WTC11 (cell line): ENCODE measurements around the gene WWOX. TPM values are rescaled to one million over a fixed set of nuclear protein-coding genes. Genes with fewer than 3 reads are reported as not detected.

ENCODE experiments used
- ATAC-seq: fragments of 200-7000 bp; cut with Tn5 transposase; 2 replicates; pipeline ENCODE4 v1.10.0; 2021; ENCODE audit warnings: mild to moderate bottlenecking, moderate library complexity
- CTCF ChIA-PET: fragments of 300-600 bp; sonication (Branson Sonifier 250); formaldehyde crosslinking; loops from one replicate; lab custom pipeline; 2021; ENCODE audit warnings: antibody characterized with exemption; lab: Charles Lee
- POLR2A ChIA-PET: fragments of 350-600 bp; sonication (Branson Sonifier 250); formaldehyde crosslinking; loops from one replicate; lab custom pipeline; 2021; ENCODE audit warnings: antibody characterized with exemption; lab: Charles Lee
- DNase-seq: peaks from one replicate; pipeline ENCODE4 v3.0.0; 2021; ENCODE audit warnings: low spot score
- H3K27ac Mint-ChIP-seq: 2 replicates; pipeline ENCODE4 v1.8.0; 2021; ENCODE audit warnings: mixed read lengths
- H3K27me3 Mint-ChIP-seq: 2 replicates; pipeline ENCODE4 v1.8.0; 2021; ENCODE audit warnings: low read depth, mild to moderate bottlenecking, moderate library complexity, mixed read lengths
- H3K36me3 Mint-ChIP-seq: 2 replicates; pipeline ENCODE4 v1.8.0; 2021; ENCODE audit warnings: mixed read lengths
- H3K4me1 Mint-ChIP-seq: 2 replicates; pipeline ENCODE4 v1.8.0; 2022; ENCODE audit warnings: mixed read lengths
- H3K4me3 Mint-ChIP-seq: 2 replicates; pipeline ENCODE4 v1.8.0; 2021; ENCODE audit warnings: mild to moderate bottlenecking, moderate library complexity, mixed read lengths
- H3K9me3 Mint-ChIP-seq: 2 replicates; pipeline ENCODE4 v1.8.0; 2021; ENCODE audit warnings: mixed read lengths
- ATF1 ChIP-seq: sonication (generic); formaldehyde crosslinking; IDR thresholded peaks from 2 replicates; pipeline ENCODE4 v1.8.1; 2023; ENCODE audit warnings: mild to moderate bottlenecking, moderate library complexity, missing genetic modification reagents
- ATF6 ChIP-seq: sonication (generic); formaldehyde crosslinking; IDR thresholded peaks from 2 replicates; pipeline ENCODE4 v1.8.1; 2023; ENCODE audit warnings: mild to moderate bottlenecking, missing genetic modification reagents
- E2F5 ChIP-seq: sonication (generic); formaldehyde crosslinking; IDR thresholded peaks from 2 replicates; pipeline ENCODE4 v1.8.1; 2022; ENCODE audit warnings: mild to moderate bottlenecking, moderate library complexity, missing genetic modification reagents
- EMX1 ChIP-seq: fragments of 250-450 bp; sonication (Bioruptor Pico); IDR thresholded peaks from 2 replicates; pipeline ENCODE4 v1.8.0; 2021; ENCODE audit warnings: mild to moderate bottlenecking
- ESRRA ChIP-seq: sonication (generic); formaldehyde crosslinking; IDR thresholded peaks from 2 replicates; pipeline ENCODE4 v1.8.1; 2022; ENCODE audit warnings: mild to moderate bottlenecking, missing genetic modification reagents, borderline replicate concordance
- FOXK1 ChIP-seq: sonication (generic); formaldehyde crosslinking; IDR thresholded peaks from 2 replicates; pipeline ENCODE4 v1.8.0; 2022; ENCODE audit warnings: mild to moderate bottlenecking, moderate library complexity, missing genetic modification reagents
- GRHL2 ChIP-seq: fragments of 250-450 bp; sonication (Bioruptor Pico); IDR thresholded peaks from 2 replicates; pipeline ENCODE4 v1.8.0; 2022; ENCODE audit warnings: mild to moderate bottlenecking, moderate library complexity; ENCODE audit not compliant: insufficient replicate concordance, severe bottlenecking
- GTF2I ChIP-seq: fragments of 250-450 bp; sonication (Bioruptor Pico); conservative IDR thresholded peaks from 2 replicates; pipeline ENCODE4 v1.4.0; 2021; ENCODE audit warnings: mild to moderate bottlenecking
- NFYB ChIP-seq: sonication (generic); formaldehyde crosslinking; conservative IDR thresholded peaks from 2 replicates; pipeline ENCODE4 v1.8.0; 2022; ENCODE audit warnings: low read depth, missing genetic modification reagents
- NR2C2 ChIP-seq: sonication (generic); formaldehyde crosslinking; IDR thresholded peaks from 2 replicates; pipeline ENCODE4 v1.8.0; 2022; ENCODE audit warnings: mild to moderate bottlenecking, missing genetic modification reagents
- RELA ChIP-seq: sonication (generic); formaldehyde crosslinking; IDR thresholded peaks from 2 replicates; pipeline ENCODE4 v1.8.1; 2022; ENCODE audit warnings: missing genetic modification reagents, mild to moderate bottlenecking, borderline replicate concordance
- RORB ChIP-seq: fragments of 250-450 bp; sonication (Bioruptor Pico); IDR thresholded peaks from 2 replicates; pipeline ENCODE4 v1.9.0; 2021; ENCODE audit warnings: mild to moderate bottlenecking
- STAT6 ChIP-seq: sonication (generic); formaldehyde crosslinking; conservative IDR thresholded peaks from 2 replicates; pipeline ENCODE4 v1.8.1; 2023; ENCODE audit warnings: mild to moderate bottlenecking, low read depth, missing genetic modification reagents, moderate library complexity
- ZBTB21 ChIP-seq: sonication (generic); formaldehyde crosslinking; IDR thresholded peaks from 2 replicates; pipeline ENCODE4 v1.8.1; 2023; ENCODE audit warnings: mild to moderate bottlenecking, missing genetic modification reagents, borderline replicate concordance
- ZNF219 ChIP-seq: sonication (generic); formaldehyde crosslinking; IDR thresholded peaks from 2 replicates; pipeline ENCODE4 v1.8.0; 2023; ENCODE audit warnings: missing genetic modification reagents, mild to moderate bottlenecking, borderline replicate concordance
- ZNF423 ChIP-seq: fragments of 250-450 bp; sonication (Bioruptor Pico); IDR thresholded peaks from 2 replicates; pipeline ENCODE4 v2.1.2; 2022; ENCODE audit warnings: mild to moderate bottlenecking, moderate library complexity
- total RNA-seq: library from RNA; stranded (reverse); gene quantifications from 3 replicates; pipeline ENCODE4 v1.2.3, GENCODE V29; 2021
- TF ChIP-seq, protein P1 (sequence below): sonication (generic); formaldehyde crosslinking; IDR thresholded peaks from 2 replicates; pipeline ENCODE4 v1.8.0; 2022; ENCODE audit warnings: missing genetic modification reagents
- TF ChIP-seq, protein P2 (sequence below): sonication (generic); formaldehyde crosslinking; IDR thresholded peaks from 2 replicates; pipeline ENCODE4 v1.8.0; 2022; ENCODE audit warnings: mild to moderate bottlenecking, missing genetic modification reagents
- TF ChIP-seq, protein P3 (sequence below): sonication (generic); formaldehyde crosslinking; IDR thresholded peaks from 2 replicates; pipeline ENCODE4 v1.8.0; 2023; ENCODE audit warnings: missing genetic modification reagents, mild to moderate bottlenecking, borderline replicate concordance

WWOX gene
- total RNA-seq, 1 experiment from 2014 or later, result 15.7 TPM

GRCh38 chr16:78832100-78832499 is 732.6 kb downstream of the WWOX start:
- ATAC-seq, result no peak
- Mint-ChIP-seq H3K4me1 (peaks cover 14% of the 10 kb centered on the region), H3K36me3 (no peaks in the 10 kb centered on the region), H3K4me3 (no peak overlapping the region), H3K27me3 (no peaks in the 10 kb centered on the region), H3K9me3 (0 out of 2 replicates have a peak, but pooled peaks cover 3% of the 10 kb centered on the region)
- CTCF ChIA-PET, result no interaction called here
- POLR2A ChIA-PET, result no interaction called here
- no peak for DNase-seq
- TF ChIP-seq NFYB (CRISPR knock-in tag) (no peak), GRHL2 (CRISPR knock-in tag) (no peak), ATF1 (CRISPR knock-in tag) (no peak), ZNF423 (no peak), E2F5 (CRISPR knock-in tag) (no peak), FOXK1 (no peak), ZBTB21 (CRISPR knock-in tag) (no peak), EMX1 (CRISPR knock-in tag) (no peak), NR2C2 (CRISPR knock-in tag) (no peak), GTF2I (CRISPR knock-in tag) (no peak), ZNF219 (CRISPR knock-in tag) (no peak), ATF6 (no peak), STAT6 (CRISPR knock-in tag) (no peak), ESRRA (CRISPR knock-in tag) (no peak), RELA (no peak), RORB (CRISPR knock-in tag) (no peak)
- TF ChIP-seq, protein P1, sequence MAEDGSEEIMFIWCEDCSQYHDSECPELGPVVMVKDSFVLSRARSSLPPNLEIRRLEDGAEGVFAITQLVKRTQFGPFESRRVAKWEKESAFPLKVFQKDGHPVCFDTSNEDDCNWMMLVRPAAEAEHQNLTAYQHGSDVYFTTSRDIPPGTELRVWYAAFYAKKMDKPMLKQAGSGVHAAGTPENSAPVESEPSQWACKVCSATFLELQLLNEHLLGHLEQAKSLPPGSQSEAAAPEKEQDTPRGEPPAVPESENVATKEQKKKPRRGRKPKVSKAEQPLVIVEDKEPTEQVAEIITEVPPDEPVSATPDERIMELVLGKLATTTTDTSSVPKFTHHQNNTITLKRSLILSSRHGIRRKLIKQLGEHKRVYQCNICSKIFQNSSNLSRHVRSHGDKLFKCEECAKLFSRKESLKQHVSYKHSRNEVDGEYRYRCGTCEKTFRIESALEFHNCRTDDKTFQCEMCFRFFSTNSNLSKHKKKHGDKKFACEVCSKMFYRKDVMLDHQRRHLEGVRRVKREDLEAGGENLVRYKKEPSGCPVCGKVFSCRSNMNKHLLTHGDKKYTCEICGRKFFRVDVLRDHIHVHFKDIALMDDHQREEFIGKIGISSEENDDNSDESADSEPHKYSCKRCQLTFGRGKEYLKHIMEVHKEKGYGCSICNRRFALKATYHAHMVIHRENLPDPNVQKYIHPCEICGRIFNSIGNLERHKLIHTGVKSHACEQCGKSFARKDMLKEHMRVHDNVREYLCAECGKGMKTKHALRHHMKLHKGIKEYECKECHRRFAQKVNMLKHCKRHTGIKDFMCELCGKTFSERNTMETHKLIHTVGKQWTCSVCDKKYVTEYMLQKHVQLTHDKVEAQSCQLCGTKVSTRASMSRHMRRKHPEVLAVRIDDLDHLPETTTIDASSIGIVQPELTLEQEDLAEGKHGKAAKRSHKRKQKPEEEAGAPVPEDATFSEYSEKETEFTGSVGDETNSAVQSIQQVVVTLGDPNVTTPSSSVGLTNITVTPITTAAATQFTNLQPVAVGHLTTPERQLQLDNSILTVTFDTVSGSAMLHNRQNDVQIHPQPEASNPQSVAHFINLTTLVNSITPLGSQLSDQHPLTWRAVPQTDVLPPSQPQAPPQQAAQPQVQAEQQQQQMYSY (CRISPR knock-in tag), result no peak
- TF ChIP-seq, protein P2, sequence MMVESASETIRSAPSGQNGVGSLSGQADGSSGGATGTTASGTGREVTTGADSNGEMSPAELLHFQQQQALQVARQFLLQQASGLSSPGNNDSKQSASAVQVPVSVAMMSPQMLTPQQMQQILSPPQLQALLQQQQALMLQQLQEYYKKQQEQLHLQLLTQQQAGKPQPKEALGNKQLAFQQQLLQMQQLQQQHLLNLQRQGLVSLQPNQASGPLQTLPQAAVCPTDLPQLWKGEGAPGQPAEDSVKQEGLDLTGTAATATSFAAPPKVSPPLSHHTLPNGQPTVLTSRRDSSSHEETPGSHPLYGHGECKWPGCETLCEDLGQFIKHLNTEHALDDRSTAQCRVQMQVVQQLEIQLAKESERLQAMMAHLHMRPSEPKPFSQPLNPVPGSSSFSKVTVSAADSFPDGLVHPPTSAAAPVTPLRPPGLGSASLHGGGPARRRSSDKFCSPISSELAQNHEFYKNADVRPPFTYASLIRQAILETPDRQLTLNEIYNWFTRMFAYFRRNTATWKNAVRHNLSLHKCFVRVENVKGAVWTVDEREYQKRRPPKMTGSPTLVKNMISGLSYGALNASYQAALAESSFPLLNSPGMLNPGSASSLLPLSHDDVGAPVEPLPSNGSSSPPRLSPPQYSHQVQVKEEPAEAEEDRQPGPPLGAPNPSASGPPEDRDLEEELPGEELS, result no peak
- TF ChIP-seq, protein P3, sequence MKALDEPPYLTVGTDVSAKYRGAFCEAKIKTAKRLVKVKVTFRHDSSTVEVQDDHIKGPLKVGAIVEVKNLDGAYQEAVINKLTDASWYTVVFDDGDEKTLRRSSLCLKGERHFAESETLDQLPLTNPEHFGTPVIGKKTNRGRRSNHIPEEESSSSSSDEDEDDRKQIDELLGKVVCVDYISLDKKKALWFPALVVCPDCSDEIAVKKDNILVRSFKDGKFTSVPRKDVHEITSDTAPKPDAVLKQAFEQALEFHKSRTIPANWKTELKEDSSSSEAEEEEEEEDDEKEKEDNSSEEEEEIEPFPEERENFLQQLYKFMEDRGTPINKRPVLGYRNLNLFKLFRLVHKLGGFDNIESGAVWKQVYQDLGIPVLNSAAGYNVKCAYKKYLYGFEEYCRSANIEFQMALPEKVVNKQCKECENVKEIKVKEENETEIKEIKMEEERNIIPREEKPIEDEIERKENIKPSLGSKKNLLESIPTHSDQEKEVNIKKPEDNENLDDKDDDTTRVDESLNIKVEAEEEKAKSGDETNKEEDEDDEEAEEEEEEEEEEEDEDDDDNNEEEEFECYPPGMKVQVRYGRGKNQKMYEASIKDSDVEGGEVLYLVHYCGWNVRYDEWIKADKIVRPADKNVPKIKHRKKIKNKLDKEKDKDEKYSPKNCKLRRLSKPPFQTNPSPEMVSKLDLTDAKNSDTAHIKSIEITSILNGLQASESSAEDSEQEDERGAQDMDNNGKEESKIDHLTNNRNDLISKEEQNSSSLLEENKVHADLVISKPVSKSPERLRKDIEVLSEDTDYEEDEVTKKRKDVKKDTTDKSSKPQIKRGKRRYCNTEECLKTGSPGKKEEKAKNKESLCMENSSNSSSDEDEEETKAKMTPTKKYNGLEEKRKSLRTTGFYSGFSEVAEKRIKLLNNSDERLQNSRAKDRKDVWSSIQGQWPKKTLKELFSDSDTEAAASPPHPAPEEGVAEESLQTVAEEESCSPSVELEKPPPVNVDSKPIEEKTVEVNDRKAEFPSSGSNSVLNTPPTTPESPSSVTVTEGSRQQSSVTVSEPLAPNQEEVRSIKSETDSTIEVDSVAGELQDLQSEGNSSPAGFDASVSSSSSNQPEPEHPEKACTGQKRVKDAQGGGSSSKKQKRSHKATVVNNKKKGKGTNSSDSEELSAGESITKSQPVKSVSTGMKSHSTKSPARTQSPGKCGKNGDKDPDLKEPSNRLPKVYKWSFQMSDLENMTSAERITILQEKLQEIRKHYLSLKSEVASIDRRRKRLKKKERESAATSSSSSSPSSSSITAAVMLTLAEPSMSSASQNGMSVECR (CRISPR knock-in tag), result no peak
- TF ChIP-seq, all 79 proteins: peak for 0
- H3K27ac Mint-ChIP-seq, result no peak overlapping the region
